Measurements from ENCODE around the gene PTPRM. TPM values are rescaled to one million over a fixed set of nuclear protein-coding genes. Genes with fewer than 3 reads are reported as not detected.

Gene PTPRM
- total and polyA plus RNA-seq, 12 donors = 31.7 to 116 (median 61.2) TPM

GRCh38 chr18:8409151-8409550, 842.0 kb downstream of the PTPRM start:
- no peaks in the 10 kb centered on the region for H3K36me3 ChIP-seq (replicated peaks in 1 of 2)
- no peaks in the 10 kb centered on the region for H3K27me3 ChIP-seq
- DNase-seq = no peak
- TF ChIP-seq, protein P1, sequence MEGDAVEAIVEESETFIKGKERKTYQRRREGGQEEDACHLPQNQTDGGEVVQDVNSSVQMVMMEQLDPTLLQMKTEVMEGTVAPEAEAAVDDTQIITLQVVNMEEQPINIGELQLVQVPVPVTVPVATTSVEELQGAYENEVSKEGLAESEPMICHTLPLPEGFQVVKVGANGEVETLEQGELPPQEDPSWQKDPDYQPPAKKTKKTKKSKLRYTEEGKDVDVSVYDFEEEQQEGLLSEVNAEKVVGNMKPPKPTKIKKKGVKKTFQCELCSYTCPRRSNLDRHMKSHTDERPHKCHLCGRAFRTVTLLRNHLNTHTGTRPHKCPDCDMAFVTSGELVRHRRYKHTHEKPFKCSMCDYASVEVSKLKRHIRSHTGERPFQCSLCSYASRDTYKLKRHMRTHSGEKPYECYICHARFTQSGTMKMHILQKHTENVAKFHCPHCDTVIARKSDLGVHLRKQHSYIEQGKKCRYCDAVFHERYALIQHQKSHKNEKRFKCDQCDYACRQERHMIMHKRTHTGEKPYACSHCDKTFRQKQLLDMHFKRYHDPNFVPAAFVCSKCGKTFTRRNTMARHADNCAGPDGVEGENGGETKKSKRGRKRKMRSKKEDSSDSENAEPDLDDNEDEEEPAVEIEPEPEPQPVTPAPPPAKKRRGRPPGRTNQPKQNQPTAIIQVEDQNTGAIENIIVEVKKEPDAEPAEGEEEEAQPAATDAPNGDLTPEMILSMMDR (IDR thresholded peaks at IDR 0.05) = no peak
- TF ChIP-seq POLR2A (IDR thresholded peaks at IDR 0.05) = no peak
- H3K9me3 ChIP-seq (replicated peaks in 1 of 3) = peaks cover 0 to 8% (median 0%) of the 10 kb centered on the region in 3 donors
- H3K27ac ChIP-seq = no peak overlapping the region
- intact Hi-C loops (cut with DNase I) = no loop called here
- H3K4me1 ChIP-seq (replicated peaks in 1 of 2) = no peaks in the 10 kb centered on the region
- no peak overlapping the region for H3K4me3 ChIP-seq
- WGBS, 4 donors = 76 to 81% (median 80%) methylated on average over 3 of the region's 3 CpGs

DNA sequence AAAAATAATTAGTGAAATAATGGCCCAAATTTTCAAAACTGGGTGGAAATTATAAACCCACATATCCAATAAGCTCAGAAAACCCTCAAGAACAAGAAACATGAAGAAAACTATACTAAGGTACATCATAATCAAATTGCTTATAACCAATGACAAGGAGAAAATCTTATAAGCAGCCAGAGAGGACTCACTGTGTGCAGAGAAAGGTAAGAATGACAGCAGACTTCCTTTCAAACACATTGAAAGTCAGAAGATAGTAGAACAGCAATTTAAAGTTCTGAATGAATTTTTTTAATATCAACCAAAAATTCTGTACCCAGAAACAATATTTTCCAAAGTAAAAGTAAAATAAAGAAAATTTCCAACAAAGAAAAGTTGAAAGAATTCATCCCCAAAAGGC, 844.4 kb downstream of the PTPRM start:
- peaks cover 0 to 8% (median 0%) of the 10 kb centered on the region in 3 donors for H3K9me3 ChIP-seq (replicated peaks in 1 of 3)
- intact Hi-C loops (cut with DNase I) = no loop called here
- TF ChIP-seq, protein P1 (IDR thresholded peaks at IDR 0.05) = no peak
- TF ChIP-seq POLR2A (IDR thresholded peaks at IDR 0.05) = no peak

GRCh38 chr18:8412117-8412516, 845.0 kb downstream of the PTPRM start:
- Histone ChIP-seq H3K4me1 (replicated peaks in 1 of 2) (no peaks in the 10 kb centered on the region), H3K36me3 (replicated peaks in 1 of 2) (no peaks in the 10 kb centered on the region), H3K4me3 (no peak overlapping the region), H3K9me3 (replicated peaks in 1 of 3) (peaks cover 0 to 8% (median 0%) of the 10 kb centered on the region in 3 donors), H3K27me3 (no peaks in the 10 kb centered on the region), H3K27ac (no peak overlapping the region)
- intact Hi-C loops (cut with DNase I) = no loop called here
- 86 to 99% (median 90%) methylated on average over 7 to 8 of the region's 8 CpGs for WGBS, 4 donors
- TF ChIP-seq, protein P1 (IDR thresholded peaks at IDR 0.05) = no peak
- TF ChIP-seq POLR2A (IDR thresholded peaks at IDR 0.05) = no peak
- DNase-seq = no peak

More for the DNA sequence above, 844.4 kb downstream of the PTPRM start:
- H3K4me1 ChIP-seq (replicated peaks in 1 of 2) = no peaks in the 10 kb centered on the region
- no peaks in the 10 kb centered on the region for H3K27me3 ChIP-seq
- H3K36me3 ChIP-seq (replicated peaks in 1 of 2) = no peaks in the 10 kb centered on the region
- DNase-seq = no peak
- H3K4me3 ChIP-seq = no peak overlapping the region
- H3K27ac ChIP-seq = no peak overlapping the region

DNA sequence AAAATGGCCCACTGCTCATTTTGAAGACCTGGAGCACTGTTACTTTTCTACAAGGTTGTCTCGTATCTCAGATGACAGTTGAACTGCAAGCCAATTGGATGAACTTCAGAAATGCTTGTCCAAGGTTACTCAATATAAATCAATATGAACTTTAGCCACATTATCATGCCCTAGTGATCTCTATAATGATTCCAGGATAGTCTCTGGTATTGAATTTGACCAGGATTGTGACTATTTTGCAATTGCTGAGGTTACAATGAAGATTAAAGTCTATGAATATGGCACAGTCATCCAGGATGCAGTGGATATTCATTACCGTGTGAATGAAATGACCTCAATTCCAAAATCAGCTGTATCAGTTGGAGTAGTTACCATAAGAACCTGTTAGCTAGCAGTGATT, 846.1 kb downstream of the PTPRM start:
- TF ChIP-seq POLR2A (IDR thresholded peaks at IDR 0.05) = no peak
- TF ChIP-seq, protein P1 (IDR thresholded peaks at IDR 0.05) = no peak
- no peaks in the 10 kb centered on the region for H3K27me3 ChIP-seq
- no peaks in the 10 kb centered on the region for H3K36me3 ChIP-seq (replicated peaks in 1 of 2)
- H3K27ac ChIP-seq = no peak overlapping the region
- WGBS, 4 donors = 62 to 66% (median 64%) methylated on average over 2 of the region's 2 CpGs
- DNase-seq = no peak
- no peak overlapping the region for H3K4me3 ChIP-seq
- intact Hi-C loops (cut with DNase I) = no loop called here
- H3K4me1 ChIP-seq (replicated peaks in 1 of 2) = no peaks in the 10 kb centered on the region
- H3K9me3 ChIP-seq (replicated peaks in 1 of 3) = peaks cover 0 to 8% (median 0%) of the 10 kb centered on the region in 3 donors
